Tibial nerve (tissue), 4 donors: ENCODE data around the gene ZNG1A. TPM values are rescaled to one million over a fixed set of nuclear protein-coding genes. Genes with fewer than 3 reads are reported as not detected.
"Not testable (repeated sequence)": the region's sequence is repeated elsewhere in the genome, so short reads cannot be mapped to it uniquely, and the experiment has no call there.

ENCODE experiments used
- DNase-seq, 2 donors: peaks; one replicate each; pipeline ENCODE4 v3.0.0-alpha.2; 2019; ENCODE audit warnings: low spot score in 2 of 2
- H3K27ac ChIP-seq, 4 donors: fragments of 200-600 bp; sonication (generic) in 3 of 4; one replicate each; pipeline ENCODE4 v1.5.1; 2017 to 2019; ENCODE audit warnings: mild to moderate bottlenecking in 1 of 4
- H3K27me3 ChIP-seq, 2 donors: fragments of 200-600 bp; sonication (generic) in 1 of 2; one replicate each; pipeline versions ENCODE4 v1.5.1 to v1.6.0; 2017 to 2019
- H3K36me3 ChIP-seq, 3 donors: fragments of 200-600 bp; sonication (generic); one replicate each; pipeline ENCODE4 v1.5.1; 2018 to 2019
- H3K4me1 ChIP-seq, 4 donors: fragments of 200-600 bp; sonication (generic) in 3 of 4; one replicate each; pipeline ENCODE4 v1.5.1; 2017 to 2019
- H3K4me3 ChIP-seq, 4 donors: fragments of 200-600 bp; sonication (generic) in 3 of 4; one replicate each; pipeline ENCODE4 v1.5.1; 2017 to 2019; ENCODE audit warnings: mild to moderate bottlenecking in 1 of 4, moderate library complexity in 1 of 4
- H3K9me3 ChIP-seq, 4 donors: fragments of 200-600 bp; sonication (generic) in 3 of 4; one replicate each; pipeline ENCODE4 v1.5.1; 2017 to 2019
- EP300 ChIP-seq, 2 donors: sonication (generic); formaldehyde crosslinking; IDR thresholded peaks; one replicate each; pipeline ENCODE4 v1.6.1; 2017; ENCODE audit warnings: antibody characterized with exemption in 2 of 2, mild to moderate bottlenecking in 1 of 2
- POLR2A ChIP-seq, 2 donors: fragments of 450-650 bp; IDR thresholded peaks; one replicate each; pipeline ENCODE4 v1.6.1; 2017; ENCODE audit warnings: antibody characterized with exemption in 2 of 2, mild to moderate bottlenecking in 2 of 2, moderate library complexity in 2 of 2
- WGBS, 2 donors: methylation state at CpG; one replicate each; pipeline ENCODE4 v1.1.5; 2018; 5-methylcytosine and 5-hydroxymethylcytosine counted together
- total RNA-seq, 4 donors: library from RNA; depleted of rRNA; stranded (reverse); fragments of >200 nt; gene quantifications; one replicate each; pipeline ENCODE4 v1.1.0, GENCODE V29; 2016
- TF ChIP-seq, protein P1 (sequence below), 5 experiments: fragments of 200-600 bp in 3 of 5; fragments of 450-650 bp in 2 of 5; sonication (generic) in 3 of 5; IDR thresholded peaks; one replicate each; pipeline ENCODE4 v1.5.1; 2016 to 2019; ENCODE audit warnings: antibody characterized with exemption in 5 of 5, mild to moderate bottlenecking in 3 of 5, moderate library complexity in 2 of 5

Gene ZNG1A
- total RNA-seq, 4 donors from 2014 or later, result 16.1 to 31.9 (median 24.0) TPM

DNA sequence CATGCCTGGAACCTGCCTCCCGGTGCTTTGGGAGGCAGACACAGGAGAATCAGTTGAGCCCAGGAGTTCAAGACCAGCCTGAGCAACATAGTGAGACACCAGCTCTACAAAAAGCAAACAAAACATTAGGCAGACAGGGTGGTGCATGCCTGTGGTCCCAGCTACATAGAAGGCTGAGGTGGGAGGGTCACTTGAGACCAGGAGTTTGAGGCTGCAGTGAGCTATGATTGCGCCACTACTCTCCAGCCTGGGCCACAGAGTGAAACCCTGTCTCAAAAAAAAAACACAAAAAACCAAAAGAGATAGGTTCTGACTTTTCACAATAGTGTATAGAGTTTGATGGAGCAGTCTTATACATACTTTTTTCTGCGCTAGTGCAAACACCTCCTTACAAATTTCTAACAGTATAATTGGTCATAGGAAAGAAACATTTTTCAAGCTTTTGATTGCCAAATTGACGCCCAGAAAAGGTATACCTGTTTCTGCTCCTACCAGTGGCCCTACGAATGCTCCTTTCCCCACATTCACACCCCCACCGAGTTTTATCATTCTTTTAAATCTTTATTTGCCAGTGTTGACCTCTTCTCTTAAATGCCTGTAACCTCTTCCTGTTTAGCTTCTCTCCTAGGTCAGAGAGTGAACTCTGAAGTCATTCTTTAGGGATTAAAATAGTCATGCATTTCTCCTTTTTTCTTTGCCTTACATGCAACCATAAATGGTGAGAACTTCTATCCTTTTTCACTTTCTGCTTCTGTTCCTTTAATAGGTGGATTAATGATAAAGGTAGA lies 43.3 kb upstream of the ZNG1A start:
- H3K27me3 ChIP-seq, result no peaks in the 10 kb centered on the region
- no peaks in the 10 kb centered on the region for H3K9me3 ChIP-seq
- no peak overlapping the region for H3K4me3 ChIP-seq
- TF ChIP-seq, protein P1, sequence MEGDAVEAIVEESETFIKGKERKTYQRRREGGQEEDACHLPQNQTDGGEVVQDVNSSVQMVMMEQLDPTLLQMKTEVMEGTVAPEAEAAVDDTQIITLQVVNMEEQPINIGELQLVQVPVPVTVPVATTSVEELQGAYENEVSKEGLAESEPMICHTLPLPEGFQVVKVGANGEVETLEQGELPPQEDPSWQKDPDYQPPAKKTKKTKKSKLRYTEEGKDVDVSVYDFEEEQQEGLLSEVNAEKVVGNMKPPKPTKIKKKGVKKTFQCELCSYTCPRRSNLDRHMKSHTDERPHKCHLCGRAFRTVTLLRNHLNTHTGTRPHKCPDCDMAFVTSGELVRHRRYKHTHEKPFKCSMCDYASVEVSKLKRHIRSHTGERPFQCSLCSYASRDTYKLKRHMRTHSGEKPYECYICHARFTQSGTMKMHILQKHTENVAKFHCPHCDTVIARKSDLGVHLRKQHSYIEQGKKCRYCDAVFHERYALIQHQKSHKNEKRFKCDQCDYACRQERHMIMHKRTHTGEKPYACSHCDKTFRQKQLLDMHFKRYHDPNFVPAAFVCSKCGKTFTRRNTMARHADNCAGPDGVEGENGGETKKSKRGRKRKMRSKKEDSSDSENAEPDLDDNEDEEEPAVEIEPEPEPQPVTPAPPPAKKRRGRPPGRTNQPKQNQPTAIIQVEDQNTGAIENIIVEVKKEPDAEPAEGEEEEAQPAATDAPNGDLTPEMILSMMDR (IDR thresholded peaks at IDR 0.05), result no peak
- H3K4me1 ChIP-seq, result peaks cover 0 to 14% (median 2%) of the 10 kb centered on the region in 4 donors
- peak overlapping the region in 1 of 4 donors; percentile 25 for H3K27ac ChIP-seq
- WGBS, 2 donors, result 66 to 71% methylated on average over 6 of the region's 6 CpGs
- no peaks in the 10 kb centered on the region for H3K36me3 ChIP-seq
- no peak for DNase-seq

DNA sequence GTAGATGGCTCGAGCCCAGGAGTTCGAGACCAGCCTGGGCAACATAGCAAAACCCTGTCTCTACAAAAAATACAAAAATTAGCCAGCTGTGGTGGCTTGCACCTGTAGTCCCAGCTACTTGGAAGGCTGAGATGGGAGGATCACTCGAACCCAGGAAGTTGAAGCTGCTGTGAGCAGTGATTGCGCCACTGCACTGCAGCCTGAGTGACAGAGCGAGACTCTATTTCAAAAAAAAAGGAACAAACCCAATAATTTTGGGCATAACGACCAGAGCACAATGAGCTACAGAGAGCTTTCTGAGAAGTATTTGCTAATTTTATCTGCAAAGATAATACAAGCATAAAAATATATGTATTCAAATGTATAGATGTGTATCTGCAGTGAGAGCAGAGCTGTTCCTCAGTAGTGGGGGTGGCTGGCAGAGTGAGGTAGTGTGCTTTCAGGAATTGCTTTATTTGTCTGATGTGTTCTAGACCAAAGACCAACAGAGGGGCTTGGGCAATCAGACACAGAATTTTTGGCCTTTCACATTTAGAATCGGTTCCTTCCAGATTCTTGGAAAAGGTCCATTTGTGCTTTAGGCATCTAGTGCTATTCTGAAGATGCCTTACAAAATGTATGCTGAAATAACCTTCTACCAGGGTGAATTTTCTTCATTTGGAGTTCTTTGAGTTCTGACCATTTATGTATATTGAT lies 41.0 kb upstream of the ZNG1A start:
- DNase-seq, result no peak
- peaks cover 0 to 19% (median 0%) of the 10 kb centered on the region in 4 donors for H3K4me1 ChIP-seq

DNA sequence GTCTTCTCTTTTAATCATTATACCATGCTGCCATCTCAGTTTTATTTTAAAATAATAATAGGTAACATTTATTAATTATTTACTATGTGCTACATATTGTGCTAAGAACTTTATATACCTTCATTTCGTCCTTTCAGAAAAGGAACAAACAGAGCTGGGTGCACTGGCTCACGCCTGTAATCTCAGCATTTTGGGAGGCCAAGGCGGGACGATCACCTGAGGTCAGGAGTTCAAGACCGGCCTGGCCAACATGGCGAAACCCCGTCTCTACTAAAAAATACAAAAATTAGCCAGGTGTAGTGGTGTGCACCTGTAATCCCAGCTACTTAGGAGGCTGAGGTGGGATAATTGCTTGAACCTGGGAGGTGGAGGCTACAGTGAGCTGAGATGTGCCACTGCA lies 40.2 kb upstream of the ZNG1A start:
- 88 to 89% methylated on average over 7 of the region's 7 CpGs for WGBS, 2 donors
- not testable (repeated sequence) for H3K9me3 ChIP-seq, H3K27ac ChIP-seq, H3K4me3 ChIP-seq, H3K27me3 ChIP-seq, DNase-seq, H3K36me3 ChIP-seq
- peaks cover 0 to 26% (median 0%) of the 10 kb centered on the region in 4 donors for H3K4me1 ChIP-seq

More for the DNA sequence above, 41.0 kb upstream of the ZNG1A start:
- Histone ChIP-seq H3K27me3 (peaks cover 0 to 6% of the 10 kb centered on the region in 2 donors), H3K36me3 (no peaks in the 10 kb centered on the region), H3K27ac (peak overlapping the region in 2 of 4 donors; percentile 15 to 33), H3K9me3 (no peaks in the 10 kb centered on the region), H3K4me3 (no peak overlapping the region)
- WGBS, 2 donors, result 68 to 74% methylated on average over 7 of the region's 7 CpGs
- TF ChIP-seq, protein P1 (IDR thresholded peaks at IDR 0.05), result no peak
- no peak for TF ChIP-seq POLR2A (IDR thresholded peaks at IDR 0.05)

DNA sequence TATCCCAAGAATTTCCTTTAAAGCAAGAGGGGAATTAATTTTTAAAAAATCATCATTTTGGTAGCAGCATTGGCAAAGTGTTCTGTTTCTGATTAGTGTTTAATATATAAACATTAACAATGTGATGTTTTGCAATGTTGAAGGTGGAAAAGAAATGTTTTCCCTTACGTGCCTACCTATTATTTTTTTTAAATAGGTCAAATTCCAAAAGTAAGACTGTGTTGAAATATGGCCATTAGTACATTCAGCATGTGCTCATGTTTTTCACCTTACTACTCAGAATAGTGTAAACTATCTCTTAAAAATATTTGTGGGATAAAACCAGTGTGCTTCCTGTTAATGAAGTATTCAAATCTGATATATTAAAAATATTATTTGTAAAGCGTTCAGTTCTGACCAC lies 39.1 kb upstream of the ZNG1A start:
- Histone ChIP-seq H3K27ac (no peak overlapping the region), H3K9me3 (no peaks in the 10 kb centered on the region), H3K27me3 (peaks cover 0 to 6% of the 10 kb centered on the region in 2 donors), H3K36me3 (no peaks in the 10 kb centered on the region), H3K4me3 (no peak overlapping the region), H3K4me1 (peaks cover 0 to 21% (median 0%) of the 10 kb centered on the region in 4 donors)
- no peak for DNase-seq
- whole genome bisulfite sequencing, 2 donors, result 72 to 82% methylated on average over 2 of the region's 2 CpGs
- TF ChIP-seq POLR2A (IDR thresholded peaks at IDR 0.05), result no peak
- no peak for TF ChIP-seq EP300 (IDR thresholded peaks at IDR 0.05)
- TF ChIP-seq, protein P1 (IDR thresholded peaks at IDR 0.05), result no peak

DNA sequence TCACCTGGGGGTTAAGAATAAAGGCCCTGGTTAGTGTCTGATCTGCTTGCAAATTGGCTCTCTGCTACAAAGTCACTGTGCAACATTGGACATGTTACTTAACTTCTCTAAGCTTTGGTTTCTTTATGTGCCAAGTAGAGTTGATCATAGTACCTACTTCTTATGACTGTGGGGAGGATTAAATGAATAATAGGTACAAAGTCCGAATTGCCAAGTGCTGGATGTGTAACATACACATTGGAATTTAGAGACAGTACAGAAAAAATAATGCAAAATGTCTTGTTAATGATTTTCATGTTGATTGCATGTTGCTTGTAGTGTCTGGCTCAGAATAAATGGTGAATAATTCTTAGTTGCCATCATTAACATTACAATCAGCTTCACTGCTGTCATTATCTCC lies 38.0 kb upstream of the ZNG1A start:
- no peak for DNase-seq
- H3K36me3 ChIP-seq, result no peaks in the 10 kb centered on the region
- no peaks in the 10 kb centered on the region for H3K9me3 ChIP-seq
- H3K27ac ChIP-seq, result no peak overlapping the region
- H3K4me3 ChIP-seq, result no peak overlapping the region
- WGBS, 2 donors, result 79 to 90% methylated on average over 1 of the region's 1 CpG
- TF ChIP-seq EP300 (IDR thresholded peaks at IDR 0.05), result no peak
- TF ChIP-seq, protein P1 (IDR thresholded peaks at IDR 0.05), result no peak
- no peak for TF ChIP-seq POLR2A (IDR thresholded peaks at IDR 0.05)
- H3K4me1 ChIP-seq, result peaks cover 0 to 18% (median 0%) of the 10 kb centered on the region in 4 donors
- peaks cover 0 to 6% of the 10 kb centered on the region in 2 donors for H3K27me3 ChIP-seq
